AG09319 (cell line): ENCODE measurements around the gene NGRN.
"Not testable (repeated sequence)": the region's sequence is repeated elsewhere in the genome, so short reads cannot be mapped to it uniquely, and the experiment has no call there.

Source experiments
- DNase-seq: peaks from one replicate; pipeline ENCODE4 v3.0.0-alpha.2; 2010; ENCODE audit warnings: low read depth; ENCODE audit errors: extremely low read depth
- TF ChIP-seq, protein P1 (sequence below): IDR thresholded peaks from 2 replicates; pipeline ENCODE4 v1.5.1; 2011; ENCODE audit warnings: low read depth, mild to moderate bottlenecking, inconsistent platforms, low read length, moderate library complexity

Gene NGRN

DNA sequence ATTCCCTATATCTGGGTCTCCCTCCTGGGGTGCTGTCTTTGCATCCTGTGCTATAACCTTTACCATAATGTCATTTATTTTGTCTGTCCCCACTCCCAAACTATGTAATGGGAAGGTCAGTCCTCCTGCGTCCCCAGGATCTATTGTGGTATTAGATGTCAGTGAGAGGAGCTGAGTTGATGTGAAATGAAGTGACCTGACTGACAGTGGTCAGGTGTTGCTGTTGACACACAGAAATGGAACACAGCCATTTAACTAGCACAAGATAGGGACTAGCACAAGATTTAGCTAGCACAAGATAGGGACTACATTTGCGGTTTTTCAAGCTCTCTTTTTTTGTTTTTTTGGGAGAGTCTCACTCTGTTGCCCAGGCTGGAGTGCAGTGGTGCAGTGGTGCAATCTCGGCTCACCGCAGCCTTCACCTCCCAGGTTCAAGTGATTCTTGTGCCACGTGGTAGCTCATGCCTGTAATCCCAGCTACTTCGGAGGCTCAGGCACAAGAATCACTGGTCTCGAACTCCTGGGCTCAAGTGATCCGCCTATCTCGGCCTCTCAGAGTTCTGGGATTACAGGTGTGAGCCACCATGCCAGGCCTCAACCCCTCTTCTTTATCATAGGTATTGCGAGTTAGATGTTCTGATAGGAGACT is 5.2 kb downstream of the NGRN start:
- DNase-seq = no peak
- TF ChIP-seq, protein P1, sequence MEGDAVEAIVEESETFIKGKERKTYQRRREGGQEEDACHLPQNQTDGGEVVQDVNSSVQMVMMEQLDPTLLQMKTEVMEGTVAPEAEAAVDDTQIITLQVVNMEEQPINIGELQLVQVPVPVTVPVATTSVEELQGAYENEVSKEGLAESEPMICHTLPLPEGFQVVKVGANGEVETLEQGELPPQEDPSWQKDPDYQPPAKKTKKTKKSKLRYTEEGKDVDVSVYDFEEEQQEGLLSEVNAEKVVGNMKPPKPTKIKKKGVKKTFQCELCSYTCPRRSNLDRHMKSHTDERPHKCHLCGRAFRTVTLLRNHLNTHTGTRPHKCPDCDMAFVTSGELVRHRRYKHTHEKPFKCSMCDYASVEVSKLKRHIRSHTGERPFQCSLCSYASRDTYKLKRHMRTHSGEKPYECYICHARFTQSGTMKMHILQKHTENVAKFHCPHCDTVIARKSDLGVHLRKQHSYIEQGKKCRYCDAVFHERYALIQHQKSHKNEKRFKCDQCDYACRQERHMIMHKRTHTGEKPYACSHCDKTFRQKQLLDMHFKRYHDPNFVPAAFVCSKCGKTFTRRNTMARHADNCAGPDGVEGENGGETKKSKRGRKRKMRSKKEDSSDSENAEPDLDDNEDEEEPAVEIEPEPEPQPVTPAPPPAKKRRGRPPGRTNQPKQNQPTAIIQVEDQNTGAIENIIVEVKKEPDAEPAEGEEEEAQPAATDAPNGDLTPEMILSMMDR = no peak

- TF ChIP-seq, protein P1 = no peak
- DNase-seq = no peak
These were observed 6.1 kb downstream of the NGRN start for GRCh38 chr15:90271459-90272166.

DNA sequence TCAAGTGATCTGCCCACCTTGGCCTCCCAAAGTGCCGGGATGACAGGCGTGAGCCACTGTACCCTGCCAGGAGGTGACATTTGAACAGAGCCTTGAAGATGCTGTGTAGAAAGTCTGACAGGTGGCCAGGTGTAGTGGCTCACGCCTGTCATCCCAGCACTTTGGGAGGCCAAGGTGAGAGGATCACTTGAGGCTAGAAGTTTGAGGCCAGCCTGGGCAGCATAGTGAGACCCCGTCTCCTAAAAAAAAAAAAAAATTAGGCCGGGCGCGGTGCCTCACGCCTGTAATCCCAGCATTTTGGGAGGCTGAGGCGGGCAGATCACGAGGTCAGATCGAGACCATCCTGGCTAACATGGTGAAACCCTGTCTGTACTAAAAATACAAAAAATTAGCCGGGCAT is 13.0 kb downstream of the NGRN start:
- not testable (repeated sequence) for DNase-seq

GRCh38 chr15:90280743-90281142 is 15.3 kb downstream of the NGRN start:
- not testable (repeated sequence) for DNase-seq

DNA sequence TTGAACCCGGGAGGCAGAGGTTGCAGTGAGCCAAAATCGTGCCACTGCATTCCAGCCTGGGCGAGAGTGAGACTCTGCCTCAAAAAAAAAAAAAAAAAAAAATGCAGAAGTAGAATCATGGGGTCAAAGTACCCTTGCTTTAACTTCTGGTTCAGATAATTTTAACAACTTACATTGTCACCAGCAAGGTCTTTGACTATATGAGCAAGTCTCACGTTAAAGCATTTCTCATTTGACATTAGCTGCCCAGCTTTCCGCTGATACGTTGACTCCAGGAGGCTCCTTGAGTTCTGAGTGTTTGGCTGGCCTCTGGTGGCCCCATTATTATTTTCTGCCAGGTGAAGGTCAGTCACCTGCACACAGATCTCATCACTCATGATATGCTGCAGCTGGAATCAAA is 16.2 kb downstream of the NGRN start:
- DNase-seq = not testable (repeated sequence)

GRCh38 chr15:90286678-90287077 is 21.2 kb downstream of the NGRN start:
- DNase-seq = no peak
- TF ChIP-seq, protein P1 = peak; percentile 39

DNA sequence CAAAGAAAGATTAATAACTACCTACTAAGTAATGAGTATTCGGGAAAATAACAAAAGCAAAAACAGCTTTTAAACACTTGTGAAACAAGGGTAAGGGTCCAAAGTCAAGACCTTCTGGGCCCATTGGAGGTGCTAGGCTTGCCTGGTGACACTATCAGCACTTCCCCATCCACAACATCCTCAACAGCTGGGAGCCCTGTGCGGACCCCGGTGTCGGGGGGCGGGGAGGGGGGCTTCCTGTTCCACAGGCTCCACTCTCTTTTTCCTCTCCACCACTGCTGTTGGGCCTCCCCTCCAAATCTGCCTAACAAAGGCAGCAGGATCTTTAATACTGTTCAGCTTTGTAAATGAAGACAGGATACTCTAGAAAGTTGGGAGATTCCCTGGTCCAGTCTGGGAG is 21.6 kb downstream of the NGRN start:
- no peak for DNase-seq
- TF ChIP-seq, protein P1 = no peak

DNA sequence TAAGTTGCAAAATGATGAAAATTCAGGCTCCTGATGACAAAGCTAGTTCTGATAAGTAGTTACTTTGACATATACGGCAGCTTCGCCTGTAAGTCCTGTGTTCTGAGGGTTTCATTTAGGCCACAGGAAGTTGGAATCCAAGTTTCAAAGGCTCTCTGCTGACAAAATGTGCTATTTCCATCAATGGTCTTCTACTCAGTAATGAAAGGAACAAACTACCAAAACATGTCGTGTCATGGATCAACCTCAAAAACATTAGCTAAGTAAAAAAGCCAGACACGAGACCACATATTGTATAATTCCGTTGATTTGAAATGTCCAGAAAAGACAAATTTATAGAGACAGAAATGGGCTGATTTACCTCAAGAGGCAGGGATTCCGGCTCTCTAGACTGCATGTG is 22.5 kb downstream of the NGRN start:
- DNase-seq = no peak

More for the DNA sequence above, 22.5 kb downstream of the NGRN start:
- TF ChIP-seq, protein P1 = no peak
